Stimulated activated CD4-positive, alpha-beta T cell treated with anti-CD3 and anti-CD28 coated beads, Interleukin-12 subunit alpha, Interleukin-12 subunit beta, amount 100 ng/mL, for 24 hours (primary cell): ENCODE data around the gene C12orf54.
"Not testable (repeated sequence)": the region's sequence is repeated elsewhere in the genome, so short reads cannot be mapped to it uniquely, and the experiment has no call there.

Source experiments
- DNase-seq, 2 experiments: peaks; one replicate each; pipeline ENCODE4 v3.0.0-alpha.2; 2020; ENCODE audit warnings: low read depth in 2 of 2

Gene C12orf54

GRCh38 chr12:48508987-48509386 is 26.7 kb downstream of the C12orf54 start:
- no peak for DNase-seq

DNA sequence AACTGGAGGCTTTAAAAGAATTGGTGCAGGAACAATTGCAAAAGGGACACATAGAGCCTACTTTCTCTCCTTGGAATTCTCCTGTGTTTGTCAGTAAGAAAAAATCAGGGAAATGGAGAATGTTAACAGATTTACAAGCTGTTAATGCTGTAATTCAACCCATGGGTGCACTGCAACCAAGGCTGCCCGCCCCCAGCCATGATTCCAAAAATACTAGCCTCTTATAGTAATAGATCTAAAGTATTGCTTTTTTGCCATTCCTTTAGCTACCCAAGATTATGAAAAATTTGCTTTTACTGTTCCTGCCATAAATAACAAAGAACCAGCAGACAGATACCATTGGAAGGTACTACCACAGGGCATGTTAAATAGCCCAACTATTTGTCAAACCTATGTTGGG is 27.8 kb downstream of the C12orf54 start:
- DNase-seq = no peak

GRCh38 chr12:48512855-48513254 is 30.6 kb downstream of the C12orf54 start:
- DNase-seq = no peak

GRCh38 chr12:48514728-48515127 is 32.4 kb downstream of the C12orf54 start:
- DNase-seq = no peak

DNA sequence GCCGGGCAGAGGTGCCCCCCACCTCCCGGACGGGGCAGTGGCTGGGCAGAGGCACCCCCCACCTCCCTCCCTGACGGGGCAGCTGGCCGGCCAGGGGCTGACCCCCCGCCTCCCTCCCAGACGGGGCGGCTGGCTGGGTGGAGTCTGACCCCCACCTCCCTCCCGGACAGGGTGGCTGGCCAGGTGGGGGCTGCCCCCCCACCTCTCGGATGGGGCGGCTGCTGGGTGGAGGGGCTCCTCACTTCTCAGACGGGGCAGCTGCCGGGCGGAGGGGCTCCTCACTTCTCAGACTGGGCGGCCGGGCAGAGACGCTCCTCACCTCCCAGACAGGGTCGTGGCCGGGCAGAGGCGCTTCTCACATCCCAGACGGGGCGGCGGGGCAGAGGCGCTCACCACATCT is 38.1 kb downstream of the C12orf54 start:
- not testable (repeated sequence) for DNase-seq

- DNase-seq = no peak
Observed at GRCh38 chr12:48525332-48525731, 43.0 kb downstream of the C12orf54 start, which contains the start of gene OR8S1. Gene OR8S1, plus strand, starts transcription at chr12:48525632. Its CDS starts 0 bp downstream, at chr12:48525632.

- DNase-seq = no peak
Observed at GRCh38 chr12:48527891-48528670, 45.8 kb downstream of the C12orf54 start.

- DNase-seq = no peak
Observed at GRCh38 chr12:48532601-48533000, 50.3 kb downstream of the C12orf54 start.

GRCh38 chr12:48536602-48537001 is 54.3 kb downstream of the C12orf54 start:
- no peak for DNase-seq

DNA sequence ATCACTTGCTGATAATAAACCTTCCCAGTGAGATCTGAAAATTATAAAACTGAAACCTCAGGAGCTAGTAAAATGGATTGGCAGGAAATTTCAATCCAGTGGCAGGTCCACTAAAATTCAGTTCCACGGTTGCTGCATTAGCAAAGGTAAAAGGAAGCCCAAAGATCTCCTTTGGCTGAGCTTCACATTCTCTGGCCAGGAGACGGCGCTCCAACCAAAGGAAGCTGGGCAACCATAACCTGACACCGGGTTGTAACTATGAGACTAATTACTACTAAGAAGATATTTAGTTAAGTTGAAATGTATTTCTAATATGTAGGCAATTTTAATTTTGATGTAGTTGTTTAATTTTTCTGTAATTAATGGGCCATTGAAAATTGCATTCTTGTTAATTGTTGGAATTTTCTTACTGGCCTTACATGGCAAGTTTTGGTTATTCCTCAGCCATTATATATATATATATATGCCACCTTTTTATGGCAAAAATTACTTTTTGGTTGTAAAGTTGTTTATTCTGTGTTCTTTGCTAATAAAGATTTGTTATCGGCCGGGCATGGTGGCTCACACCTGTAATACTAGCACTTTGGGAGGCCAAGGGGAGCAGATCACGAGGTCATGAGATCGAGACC is 60.1 kb downstream of the C12orf54 start:
- DNase-seq = peak; percentile 1 to 41

- no peak for DNase-seq
Observed at GRCh38 chr12:48545833-48546469, 63.7 kb downstream of the C12orf54 start.
